Fibroblast of skin of abdomen (primary cell): ENCODE data around the gene STK36.
A peak's percentile ranks its signal among the peaks of the same experiment; 100 is the strongest.

ENCODE experiments used
- DNase-seq: peaks from one replicate; pipeline ENCODE4 v3.0.0-alpha.2; 2013

STK36 gene

GRCh38 chr2:218663901-218664300 lies 8.0 kb upstream of the STK36 start:
- no peak for DNase-seq

- no peak for DNase-seq
These were observed 7.2 kb upstream of the STK36 start for GRCh38 chr2:218664653-218665052.

- no peak for DNase-seq
These were observed 711 bp upstream of the STK36 start for GRCh38 chr2:218671097-218671653.

- DNase-seq, result no peak
These were observed 7.2 kb downstream of the STK36 start for GRCh38 chr2:218679119-218679518.

GRCh38 chr2:218680061-218680460 lies 8.2 kb downstream of the STK36 start:
- DNase-seq, result no peak

- DNase-seq, result peak; percentile 72
These were observed 15.6 kb downstream of the STK36 start for GRCh38 chr2:218687400-218688060.

GRCh38 chr2:218691234-218691633 lies 19.3 kb downstream of the STK36 start:
- DNase-seq, result peak; percentile 37

- DNase-seq, result no peak
These were observed 22.7 kb downstream of the STK36 start for GRCh38 chr2:218694405-218695145.

GRCh38 chr2:218698885-218699284 lies 27.0 kb downstream of the STK36 start:
- DNase-seq, result no peak

- no peak for DNase-seq
These were observed 29.9 kb downstream of the STK36 start for GRCh38 chr2:218701806-218702205.

GRCh38 chr2:218703341-218703740 lies 31.5 kb downstream of the STK36 start:
- no peak for DNase-seq

- no peak for DNase-seq
These were observed 36.2 kb downstream of the STK36 start for GRCh38 chr2:218708086-218708485.

- DNase-seq, result no peak
These were observed 38.0 kb downstream of the STK36 start for GRCh38 chr2:218709908-218710307.

GRCh38 chr2:218710334-218710686 lies 38.4 kb downstream of the STK36 start:
- DNase-seq, result no peak

- peak; percentile 96 for DNase-seq
These were observed 39.0 kb downstream of the STK36 start, which contains the start of gene TTLL4 for GRCh38 chr2:218710687-218711549. Gene TTLL4, plus strand, starts transcription at chr2:218710835. Its CDS starts 26,842 bp downstream, at chr2:218737677.

- peak; percentile 58 for DNase-seq
These were observed 39.7 kb downstream of the STK36 start for GRCh38 chr2:218711550-218711929.

- no peak for DNase-seq
These were observed 42.0 kb downstream of the STK36 start for GRCh38 chr2:218713922-218714321.

- DNase-seq, result no peak
These were observed 44.2 kb downstream of the STK36 start for GRCh38 chr2:218716070-218716469.

GRCh38 chr2:218717262-218717661 lies 45.4 kb downstream of the STK36 start:
- DNase-seq, result no peak

GRCh38 chr2:218718058-218718457 lies 46.2 kb downstream of the STK36 start:
- DNase-seq, result no peak

- DNase-seq, result no peak
These were observed 47.6 kb downstream of the STK36 start for GRCh38 chr2:218719457-218719856.

GRCh38 chr2:218720048-218721041 lies 48.5 kb downstream of the STK36 start:
- DNase-seq, result no peak
